NB4 (cell line): ENCODE data around the gene KPNA3.
A peak's percentile ranks its signal among the peaks of the same experiment; 100 is the strongest.

Experiments
- DNase-seq: peaks from one replicate; pipeline ENCODE4 v3.0.0; 2010; ENCODE audit warnings: low read depth
- H3K4me3 ChIP-seq: one replicate; pipeline ENCODE4 v1.5.1; 2011; ENCODE audit warnings: mild to moderate bottlenecking, low read depth, low read length, moderate library complexity
- MYC ChIP-seq: IDR thresholded peaks from 2 replicates; pipeline ENCODE4 v1.6.1; 2011; ENCODE audit warnings: low read depth, low read length
- POLR2A ChIP-seq: IDR thresholded peaks from 2 replicates; pipeline ENCODE4 v1.6.1; 2011; ENCODE audit warnings: mild to moderate bottlenecking; ENCODE audit not compliant: insufficient read length; ENCODE audit errors: extremely low read depth
- TF ChIP-seq, protein P1 (sequence below): IDR thresholded peaks from 2 replicates; pipeline ENCODE4 v1.6.1; 2011; ENCODE audit warnings: low read depth, low read length
- TF ChIP-seq, protein P2 (sequence below): IDR thresholded peaks from one replicate; pipeline ENCODE4 v1.5.1; 2012; ENCODE audit warnings: low read depth, low read length

KPNA3 gene

DNA sequence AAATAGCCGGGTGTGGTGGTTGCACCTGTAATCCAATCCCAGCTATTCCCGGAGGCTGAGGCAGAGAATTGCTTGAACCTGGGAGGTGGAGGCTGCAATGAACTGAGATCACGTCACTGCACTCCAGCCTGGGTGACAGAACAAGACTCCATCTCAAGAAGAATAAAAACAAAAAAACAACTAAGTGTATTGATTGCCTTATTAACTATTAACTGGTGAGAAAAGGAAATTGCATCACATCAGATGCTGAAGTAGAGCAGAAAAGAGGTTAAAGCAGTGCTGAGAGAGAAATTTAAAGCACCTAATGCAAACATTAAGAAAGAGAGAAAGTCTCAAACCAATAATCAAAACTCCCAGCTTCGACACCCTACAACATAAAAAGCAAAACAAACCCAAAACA is 38.3 kb downstream of the KPNA3 start:
- no peak for DNase-seq
- no peak overlapping the region for H3K4me3 ChIP-seq
- TF ChIP-seq MYC, result no peak
- no peak for TF ChIP-seq POLR2A
- TF ChIP-seq, protein P1, sequence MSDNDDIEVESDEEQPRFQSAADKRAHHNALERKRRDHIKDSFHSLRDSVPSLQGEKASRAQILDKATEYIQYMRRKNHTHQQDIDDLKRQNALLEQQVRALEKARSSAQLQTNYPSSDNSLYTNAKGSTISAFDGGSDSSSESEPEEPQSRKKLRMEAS, result no peak
- TF ChIP-seq, protein P2, sequence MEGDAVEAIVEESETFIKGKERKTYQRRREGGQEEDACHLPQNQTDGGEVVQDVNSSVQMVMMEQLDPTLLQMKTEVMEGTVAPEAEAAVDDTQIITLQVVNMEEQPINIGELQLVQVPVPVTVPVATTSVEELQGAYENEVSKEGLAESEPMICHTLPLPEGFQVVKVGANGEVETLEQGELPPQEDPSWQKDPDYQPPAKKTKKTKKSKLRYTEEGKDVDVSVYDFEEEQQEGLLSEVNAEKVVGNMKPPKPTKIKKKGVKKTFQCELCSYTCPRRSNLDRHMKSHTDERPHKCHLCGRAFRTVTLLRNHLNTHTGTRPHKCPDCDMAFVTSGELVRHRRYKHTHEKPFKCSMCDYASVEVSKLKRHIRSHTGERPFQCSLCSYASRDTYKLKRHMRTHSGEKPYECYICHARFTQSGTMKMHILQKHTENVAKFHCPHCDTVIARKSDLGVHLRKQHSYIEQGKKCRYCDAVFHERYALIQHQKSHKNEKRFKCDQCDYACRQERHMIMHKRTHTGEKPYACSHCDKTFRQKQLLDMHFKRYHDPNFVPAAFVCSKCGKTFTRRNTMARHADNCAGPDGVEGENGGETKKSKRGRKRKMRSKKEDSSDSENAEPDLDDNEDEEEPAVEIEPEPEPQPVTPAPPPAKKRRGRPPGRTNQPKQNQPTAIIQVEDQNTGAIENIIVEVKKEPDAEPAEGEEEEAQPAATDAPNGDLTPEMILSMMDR, result no peak

DNA sequence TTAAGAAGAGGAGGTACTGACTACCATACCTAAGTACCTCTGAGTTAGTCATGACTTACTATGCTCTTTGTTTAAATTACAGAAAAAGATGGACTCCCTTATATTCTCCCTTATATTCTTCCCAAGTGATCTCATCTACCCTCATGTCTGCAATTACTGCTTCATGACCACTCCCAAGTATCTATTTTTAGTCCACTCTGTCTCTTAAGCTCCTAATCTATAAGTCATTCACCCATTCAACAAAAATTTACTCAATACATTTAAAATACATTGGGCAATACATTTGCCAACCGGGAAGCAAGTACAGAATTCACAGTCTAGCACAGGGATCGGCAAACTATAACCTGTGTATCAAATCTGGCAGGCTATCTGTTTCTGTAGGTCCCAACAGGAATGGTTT is 42.6 kb downstream of the KPNA3 start:
- no peak overlapping the region for H3K4me3 ChIP-seq
- TF ChIP-seq, protein P1, result no peak
- TF ChIP-seq MYC (no peak), POLR2A (no peak)
- TF ChIP-seq, protein P2, result no peak

DNA sequence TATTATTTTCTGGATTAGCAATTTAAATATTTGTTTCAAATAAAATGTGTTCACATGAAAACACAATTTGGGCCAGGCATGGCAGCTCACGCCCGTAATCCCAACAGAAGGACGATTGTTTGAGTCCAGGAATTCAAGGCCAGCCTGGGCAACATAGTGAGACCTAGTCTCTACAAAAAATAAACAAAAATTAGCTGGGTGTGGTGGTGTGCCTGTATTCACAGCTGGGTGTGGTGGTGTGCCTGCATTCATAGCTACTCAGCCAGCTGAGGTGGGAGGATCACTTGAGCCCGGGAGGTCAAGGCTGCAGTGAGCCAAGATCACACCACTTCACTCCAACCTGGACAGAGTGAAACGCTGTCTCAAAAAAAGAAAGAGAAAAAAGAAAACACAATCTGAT is 46.4 kb downstream of the KPNA3 start:
- no peak for TF ChIP-seq MYC
- TF ChIP-seq, protein P1, result no peak
- TF ChIP-seq POLR2A, result no peak
- TF ChIP-seq, protein P2, result no peak
- no peak overlapping the region for H3K4me3 ChIP-seq
- DNase-seq, result no peak

More for the DNA sequence above, 42.6 kb downstream of the KPNA3 start:
- no peak for DNase-seq

DNA sequence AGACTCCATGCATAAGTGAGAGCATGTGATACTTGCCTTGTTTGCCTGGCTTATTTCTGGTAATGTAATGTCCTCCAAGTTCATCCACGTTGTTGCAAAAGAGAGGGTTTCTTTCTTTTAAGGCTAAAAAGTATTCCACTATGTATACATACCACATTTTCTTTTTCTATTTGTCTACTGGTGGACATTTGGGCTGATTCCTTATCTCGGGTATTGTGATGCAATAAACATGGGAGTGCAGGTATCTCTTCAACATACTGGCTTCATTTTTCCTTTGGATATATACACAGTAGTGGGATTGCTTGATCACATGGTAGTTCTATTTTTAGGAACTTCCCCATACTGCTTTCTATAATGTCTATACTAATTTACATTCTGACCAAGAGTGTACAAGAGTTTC is 51.6 kb downstream of the KPNA3 start:
- TF ChIP-seq, protein P2, result no peak
- TF ChIP-seq POLR2A (no peak), MYC (no peak)
- TF ChIP-seq, protein P1, result no peak
- peak; percentile 15 for DNase-seq
- H3K4me3 ChIP-seq, result no peak overlapping the region

DNA sequence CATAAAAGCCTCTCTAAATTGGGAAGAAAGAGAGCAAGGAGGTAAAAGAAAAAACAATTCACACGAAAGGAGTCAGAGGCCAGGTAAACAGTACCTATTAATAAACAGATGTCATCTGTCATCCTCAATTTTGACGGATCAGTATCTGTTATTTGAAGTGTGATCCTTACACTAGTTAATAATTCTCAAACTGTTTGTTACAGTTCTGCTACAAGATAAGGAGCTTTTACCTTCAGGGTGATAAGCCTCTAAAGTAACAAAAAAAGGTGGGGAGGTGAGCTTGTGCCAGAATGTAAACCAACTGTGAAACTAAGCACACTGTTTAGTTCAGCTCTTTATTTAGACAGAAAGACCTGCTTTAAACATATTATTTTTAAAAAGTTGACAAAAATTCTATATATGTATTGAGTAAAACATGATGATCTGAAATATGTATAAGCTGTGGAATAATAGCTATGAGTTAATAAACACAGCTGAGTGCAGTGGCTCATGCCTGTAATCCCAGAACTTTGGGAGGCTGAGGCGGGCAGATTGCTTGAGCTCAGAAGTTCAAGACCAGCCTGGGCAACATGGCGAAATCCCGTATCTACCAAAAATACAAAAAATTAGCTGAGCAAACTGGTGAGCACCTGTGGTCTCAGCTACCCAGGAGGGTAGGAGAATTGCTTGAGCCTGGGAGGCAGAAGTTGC is 52.8 kb downstream of the KPNA3 start:
- no peak for DNase-seq
- TF ChIP-seq, protein P2, result no peak
- TF ChIP-seq MYC, result no peak
- no peak for TF ChIP-seq POLR2A
- TF ChIP-seq, protein P1, result no peak
- H3K4me3 ChIP-seq, result no peak overlapping the region
